ENCODE measurements around the gene HOXB9. TPM values are rescaled to one million over a fixed set of nuclear protein-coding genes. Genes with fewer than 3 reads are reported as not detected.

The HOXB9 gene
- total RNA-seq, 1 experiment from 2014 or later, result 1.4 TPM

DNA sequence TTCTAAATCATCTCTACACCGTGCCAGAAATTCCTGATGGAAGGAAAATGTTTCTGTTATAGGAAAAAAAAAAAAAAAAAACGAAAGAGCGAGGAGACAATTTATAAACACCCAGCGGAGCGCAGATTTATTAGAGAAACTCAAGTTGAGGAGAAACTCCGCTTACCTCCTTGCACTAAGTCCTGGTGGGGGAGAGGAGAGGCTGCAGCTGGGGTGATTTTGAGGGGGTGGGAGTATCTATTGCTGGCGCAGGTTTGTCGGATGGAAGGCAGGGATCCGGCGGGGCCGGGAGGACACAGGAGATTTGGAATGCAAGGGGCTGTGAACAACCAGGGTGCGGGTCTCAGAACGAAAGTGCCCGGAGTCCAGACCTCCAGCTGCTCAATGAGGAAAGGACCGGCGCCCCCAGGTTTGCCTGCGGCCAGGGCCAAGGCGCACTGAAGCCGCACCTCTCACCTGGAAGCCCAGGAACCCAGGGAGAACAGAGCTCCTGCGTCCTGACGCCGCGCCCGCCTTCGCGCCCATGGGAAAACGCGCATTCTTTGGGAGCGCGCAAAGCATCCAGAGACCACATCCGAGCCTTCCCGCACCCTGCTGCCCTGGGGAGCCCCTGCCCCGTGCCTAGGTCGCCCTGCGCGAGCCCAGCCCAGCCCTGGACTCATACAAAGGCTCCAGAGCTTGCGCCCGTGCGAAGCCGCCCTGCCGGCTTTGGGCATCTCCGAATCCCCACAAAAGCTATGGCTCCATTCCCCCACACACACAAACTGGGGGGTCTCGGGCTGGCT lies 8.5 kb downstream of the HOXB9 start:
- Mint-ChIP-seq H3K27me3 (ENCODE audit: insufficient read depth, unreplicated experiment) (peaks cover 100% of the 10 kb centered on the region), H3K4me3 (ENCODE audit: unreplicated experiment) (no peak overlapping the region), H3K36me3 (ENCODE audit: insufficient read depth, unreplicated experiment) (peaks cover 7% of the 10 kb centered on the region), H3K9me3 (ENCODE audit: unreplicated experiment) (no peaks in the 10 kb centered on the region), H3K4me1 (ENCODE audit: insufficient read depth, unreplicated experiment) (peaks cover 4% of the 10 kb centered on the region), H3K27ac (ENCODE audit: low read depth, unreplicated experiment) (no peak overlapping the region)
- TF ChIP-seq, protein P1, sequence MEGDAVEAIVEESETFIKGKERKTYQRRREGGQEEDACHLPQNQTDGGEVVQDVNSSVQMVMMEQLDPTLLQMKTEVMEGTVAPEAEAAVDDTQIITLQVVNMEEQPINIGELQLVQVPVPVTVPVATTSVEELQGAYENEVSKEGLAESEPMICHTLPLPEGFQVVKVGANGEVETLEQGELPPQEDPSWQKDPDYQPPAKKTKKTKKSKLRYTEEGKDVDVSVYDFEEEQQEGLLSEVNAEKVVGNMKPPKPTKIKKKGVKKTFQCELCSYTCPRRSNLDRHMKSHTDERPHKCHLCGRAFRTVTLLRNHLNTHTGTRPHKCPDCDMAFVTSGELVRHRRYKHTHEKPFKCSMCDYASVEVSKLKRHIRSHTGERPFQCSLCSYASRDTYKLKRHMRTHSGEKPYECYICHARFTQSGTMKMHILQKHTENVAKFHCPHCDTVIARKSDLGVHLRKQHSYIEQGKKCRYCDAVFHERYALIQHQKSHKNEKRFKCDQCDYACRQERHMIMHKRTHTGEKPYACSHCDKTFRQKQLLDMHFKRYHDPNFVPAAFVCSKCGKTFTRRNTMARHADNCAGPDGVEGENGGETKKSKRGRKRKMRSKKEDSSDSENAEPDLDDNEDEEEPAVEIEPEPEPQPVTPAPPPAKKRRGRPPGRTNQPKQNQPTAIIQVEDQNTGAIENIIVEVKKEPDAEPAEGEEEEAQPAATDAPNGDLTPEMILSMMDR (IDR thresholded peaks at IDR 0.05; ENCODE audit: unreplicated experiment), result no peak
- no TSS peak for BruUV-seq (replicated peaks)
- intact Hi-C loops (cut with micrococcal nuclease), result loop anchor here (1.0 to 2.0 kb wide), 5 partner anchors 309 to 592 kb away; no protein-coding TSS in a partner anchor
- ChIA-PET CTCF (interaction anchor here (0.5 to 2.7 kb wide), 14 partner anchors 8 to 884 kb away, joined by 3 to 10 read pairs (median 4); partner anchors contain the start of gene HOXB9), POLR2A (interaction anchor here (0.6 kb wide), 1 partner anchor 444 kb away, joined by 3 read pairs; no protein-coding TSS in a partner anchor)
- no peak for DNase-seq (ENCODE audit: unreplicated experiment)

GRCh38 chr17:48616717-48617470 lies 9.3 kb downstream of the HOXB9 start:
- CTCF ChIA-PET, result interaction anchor here (0.6 to 2.7 kb wide), 6 partner anchors 8 to 591 kb away, joined by 3 to 10 read pairs (median 4); partner anchors contain the start of gene HOXB9
- no TSS peak for BruUV-seq (replicated peaks)
- Mint-ChIP-seq H3K36me3 (ENCODE audit: insufficient read depth, unreplicated experiment) (no peaks in the 10 kb centered on the region), H3K9me3 (ENCODE audit: unreplicated experiment) (no peaks in the 10 kb centered on the region), H3K4me3 (ENCODE audit: unreplicated experiment) (no peak overlapping the region), H3K27ac (ENCODE audit: low read depth, unreplicated experiment) (no peak overlapping the region), H3K4me1 (ENCODE audit: insufficient read depth, unreplicated experiment) (peaks cover 4% of the 10 kb centered on the region), H3K27me3 (ENCODE audit: insufficient read depth, unreplicated experiment) (peaks cover 100% of the 10 kb centered on the region)
- POLR2A ChIA-PET, result no interaction called here
- intact Hi-C loops (cut with micrococcal nuclease), result no loop called here
- no peak for DNase-seq (ENCODE audit: unreplicated experiment)
- TF ChIP-seq, protein P1 (IDR thresholded peaks at IDR 0.05; ENCODE audit: unreplicated experiment), result no peak

- CTCF ChIA-PET, result interaction anchor here (0.6 to 2.0 kb wide), 2 partner anchors 9 to 423 kb away, joined by 3 to 5 read pairs; partner anchors contain the start of gene HOXB9
- H3K27me3 Mint-ChIP-seq (ENCODE audit: insufficient read depth, unreplicated experiment), result peaks cover 100% of the 10 kb centered on the region
- no peak for DNase-seq (ENCODE audit: unreplicated experiment)
- no peaks in the 10 kb centered on the region for H3K36me3 Mint-ChIP-seq (ENCODE audit: insufficient read depth, unreplicated experiment)
- no peak overlapping the region for H3K4me3 Mint-ChIP-seq (ENCODE audit: unreplicated experiment)
- TF ChIP-seq, protein P1 (IDR thresholded peaks at IDR 0.05; ENCODE audit: unreplicated experiment), result no peak
- no peaks in the 10 kb centered on the region for H3K9me3 Mint-ChIP-seq (ENCODE audit: unreplicated experiment)
- BruUV-seq (replicated peaks), result no TSS peak
- POLR2A ChIA-PET, result no interaction called here
- intact Hi-C loops (cut with micrococcal nuclease), result no loop called here
- H3K4me1 Mint-ChIP-seq (ENCODE audit: insufficient read depth, unreplicated experiment), result peaks cover 4% of the 10 kb centered on the region
- no peak overlapping the region for H3K27ac Mint-ChIP-seq (ENCODE audit: low read depth, unreplicated experiment)
Observed at GRCh38 chr17:48615963-48616716, 10.0 kb downstream of the HOXB9 start.

All from MCF 10A (cell line).